GM12873 (cell line): ENCODE measurements around the gene MMD2.

Source experiments
- TF ChIP-seq, protein P1 (sequence below): IDR thresholded peaks from 2 replicates; pipeline ENCODE4 v1.5.1; 2012; ENCODE audit warnings: low read depth, mild to moderate bottlenecking, moderate library complexity, low read length, control low read depth; ENCODE audit not compliant: insufficient read depth; ENCODE audit errors: missing control alignments

Gene MMD2

GRCh38 chr7:4945949-4946348, 13.0 kb downstream of the MMD2 start:
- TF ChIP-seq, protein P1, sequence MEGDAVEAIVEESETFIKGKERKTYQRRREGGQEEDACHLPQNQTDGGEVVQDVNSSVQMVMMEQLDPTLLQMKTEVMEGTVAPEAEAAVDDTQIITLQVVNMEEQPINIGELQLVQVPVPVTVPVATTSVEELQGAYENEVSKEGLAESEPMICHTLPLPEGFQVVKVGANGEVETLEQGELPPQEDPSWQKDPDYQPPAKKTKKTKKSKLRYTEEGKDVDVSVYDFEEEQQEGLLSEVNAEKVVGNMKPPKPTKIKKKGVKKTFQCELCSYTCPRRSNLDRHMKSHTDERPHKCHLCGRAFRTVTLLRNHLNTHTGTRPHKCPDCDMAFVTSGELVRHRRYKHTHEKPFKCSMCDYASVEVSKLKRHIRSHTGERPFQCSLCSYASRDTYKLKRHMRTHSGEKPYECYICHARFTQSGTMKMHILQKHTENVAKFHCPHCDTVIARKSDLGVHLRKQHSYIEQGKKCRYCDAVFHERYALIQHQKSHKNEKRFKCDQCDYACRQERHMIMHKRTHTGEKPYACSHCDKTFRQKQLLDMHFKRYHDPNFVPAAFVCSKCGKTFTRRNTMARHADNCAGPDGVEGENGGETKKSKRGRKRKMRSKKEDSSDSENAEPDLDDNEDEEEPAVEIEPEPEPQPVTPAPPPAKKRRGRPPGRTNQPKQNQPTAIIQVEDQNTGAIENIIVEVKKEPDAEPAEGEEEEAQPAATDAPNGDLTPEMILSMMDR: no peak

DNA sequence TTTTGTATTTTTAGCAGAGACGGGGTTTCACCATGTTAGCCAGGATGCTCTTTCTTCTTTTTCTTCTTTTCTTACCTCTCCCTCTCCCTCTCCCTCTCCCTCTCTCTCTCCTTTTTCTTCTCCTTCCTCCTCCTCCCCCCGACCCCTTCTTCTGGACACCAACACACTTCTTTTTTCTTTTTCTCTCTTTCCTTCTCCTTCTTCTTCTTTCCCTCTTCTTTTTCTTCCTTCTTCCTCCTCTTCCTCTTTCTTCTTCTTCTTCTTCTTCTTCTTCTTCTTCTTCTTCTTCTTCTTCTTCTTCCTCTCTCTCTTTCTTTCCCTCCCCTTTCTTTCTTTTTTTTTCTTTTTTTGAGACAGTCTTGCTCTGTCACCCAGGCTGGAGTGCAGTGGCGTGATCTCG, 14.0 kb downstream of the MMD2 start:
- TF ChIP-seq, protein P1: no peak

DNA sequence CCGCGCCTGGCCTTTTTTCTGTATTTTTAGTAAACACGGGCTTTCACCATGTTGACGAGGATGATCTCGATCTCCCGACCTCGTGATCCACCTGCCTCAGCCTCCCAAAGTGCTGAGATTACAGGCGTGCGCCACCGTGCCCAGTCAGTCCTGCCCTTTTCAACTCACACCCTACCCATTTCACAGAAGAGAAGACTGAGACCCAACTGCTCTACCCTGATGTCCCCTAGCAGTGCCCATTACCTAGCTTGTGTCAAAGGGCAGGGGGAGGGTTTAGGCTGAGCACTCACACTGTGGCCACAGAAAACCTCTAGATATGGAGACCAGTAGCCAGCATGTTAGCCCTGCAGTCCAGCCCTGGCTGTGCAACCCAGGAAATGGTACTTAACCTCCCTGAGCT, 15.7 kb downstream of the MMD2 start:
- TF ChIP-seq, protein P1: no peak

- TF ChIP-seq, protein P1: no peak
These were observed 18.8 kb downstream of the MMD2 start for GRCh38 chr7:4939971-4940728.

GRCh38 chr7:4937411-4937810, 21.6 kb downstream of the MMD2 start:
- TF ChIP-seq, protein P1: no peak

GRCh38 chr7:4934419-4935025, 24.5 kb downstream of the MMD2 start:
- TF ChIP-seq, protein P1: no peak

GRCh38 chr7:4931943-4932342, 27.0 kb downstream of the MMD2 start:
- TF ChIP-seq, protein P1: no peak
